DMS114 treated with DMSO at 0.1 percent for 48 hours (cell line): ENCODE results near the gene ZNF93.
"Not testable (repeated sequence)": the region's sequence is repeated elsewhere in the genome, so short reads cannot be mapped to it uniquely, and the experiment has no call there.

Source experiments
- DNase-seq: peaks from one replicate; lab custom pipeline; 2025; ENCODE audit not compliant: unreplicated experiment; lab: John Stamatoyannopoulos, UW

ZNF93 gene

GRCh38 chr19:19937403-19937802 lies 36.7 kb downstream of the ZNF93 start:
- no peak for DNase-seq

GRCh38 chr19:19938449-19938848 lies 37.7 kb downstream of the ZNF93 start:
- DNase-seq: no peak

GRCh38 chr19:19943848-19944582 lies 43.3 kb downstream of the ZNF93 start:
- DNase-seq: no peak

GRCh38 chr19:19944583-19944880 lies 43.8 kb downstream of the ZNF93 start:
- DNase-seq: no peak

GRCh38 chr19:19946226-19946625 lies 45.5 kb downstream of the ZNF93 start:
- DNase-seq: no peak

- no peak for DNase-seq
Measured at GRCh38 chr19:19948800-19949199, 48.1 kb downstream of the ZNF93 start.

GRCh38 chr19:19955208-19955607 lies 54.5 kb downstream of the ZNF93 start:
- DNase-seq: no peak

GRCh38 chr19:19956434-19957075 lies 55.8 kb downstream of the ZNF93 start:
- DNase-seq: no peak

GRCh38 chr19:19957766-19958165 lies 57.0 kb downstream of the ZNF93 start:
- not testable (repeated sequence) for DNase-seq

- DNase-seq: peak; percentile 41
Measured at GRCh38 chr19:19959151-19959799, 58.5 kb downstream of the ZNF93 start.

- no peak for DNase-seq
Measured at GRCh38 chr19:19964416-19964815, 63.7 kb downstream of the ZNF93 start.

GRCh38 chr19:19966126-19966525 lies 65.4 kb downstream of the ZNF93 start:
- DNase-seq: not testable (repeated sequence)

GRCh38 chr19:19966862-19967261 lies 66.1 kb downstream of the ZNF93 start:
- DNase-seq: no peak
